NB4 (cell line): Measurements from ENCODE around the gene ETV4.

Experiments
- DNase-seq: peaks from one replicate; pipeline ENCODE4 v3.0.0; 2010; ENCODE audit warnings: low read depth
- H3K4me3 ChIP-seq: one replicate; pipeline ENCODE4 v1.5.1; 2011; ENCODE audit warnings: mild to moderate bottlenecking, low read depth, low read length, moderate library complexity
- MYC ChIP-seq: IDR thresholded peaks from 2 replicates; pipeline ENCODE4 v1.6.1; 2011; ENCODE audit warnings: low read depth, low read length
- POLR2A ChIP-seq: IDR thresholded peaks from 2 replicates; pipeline ENCODE4 v1.6.1; 2011; ENCODE audit warnings: mild to moderate bottlenecking; ENCODE audit not compliant: insufficient read length; ENCODE audit errors: extremely low read depth
- TF ChIP-seq, protein P1 (sequence below): IDR thresholded peaks from one replicate; pipeline ENCODE4 v1.5.1; 2012; ENCODE audit warnings: low read depth, low read length
- TF ChIP-seq, protein P2 (sequence below): IDR thresholded peaks from 2 replicates; pipeline ENCODE4 v1.6.1; 2011; ENCODE audit warnings: low read depth, low read length

ETV4 gene

DNA sequence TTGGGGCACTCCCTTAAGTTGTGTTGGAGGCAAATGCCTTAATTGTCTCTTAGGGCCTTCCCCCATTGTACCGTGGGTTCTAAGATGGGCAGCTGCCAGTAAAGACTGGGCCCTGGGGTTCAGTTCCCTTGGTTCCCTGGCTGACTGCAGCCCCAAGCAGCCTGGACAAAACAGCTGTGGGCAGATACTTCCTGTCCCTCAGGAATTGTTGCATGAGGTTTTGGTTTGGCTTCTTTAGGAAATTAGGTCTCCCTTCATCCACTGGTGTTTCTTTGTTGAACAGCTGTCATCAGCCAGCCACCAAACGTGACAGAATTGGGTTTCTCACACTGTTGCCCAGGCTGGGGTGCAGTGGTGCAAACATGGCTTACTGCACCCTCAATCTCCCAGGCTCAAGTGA lies 42.0 kb upstream of the ETV4 start:
- DNase-seq: no peak
- no peak overlapping the region for H3K4me3 ChIP-seq
- TF ChIP-seq, protein P1, sequence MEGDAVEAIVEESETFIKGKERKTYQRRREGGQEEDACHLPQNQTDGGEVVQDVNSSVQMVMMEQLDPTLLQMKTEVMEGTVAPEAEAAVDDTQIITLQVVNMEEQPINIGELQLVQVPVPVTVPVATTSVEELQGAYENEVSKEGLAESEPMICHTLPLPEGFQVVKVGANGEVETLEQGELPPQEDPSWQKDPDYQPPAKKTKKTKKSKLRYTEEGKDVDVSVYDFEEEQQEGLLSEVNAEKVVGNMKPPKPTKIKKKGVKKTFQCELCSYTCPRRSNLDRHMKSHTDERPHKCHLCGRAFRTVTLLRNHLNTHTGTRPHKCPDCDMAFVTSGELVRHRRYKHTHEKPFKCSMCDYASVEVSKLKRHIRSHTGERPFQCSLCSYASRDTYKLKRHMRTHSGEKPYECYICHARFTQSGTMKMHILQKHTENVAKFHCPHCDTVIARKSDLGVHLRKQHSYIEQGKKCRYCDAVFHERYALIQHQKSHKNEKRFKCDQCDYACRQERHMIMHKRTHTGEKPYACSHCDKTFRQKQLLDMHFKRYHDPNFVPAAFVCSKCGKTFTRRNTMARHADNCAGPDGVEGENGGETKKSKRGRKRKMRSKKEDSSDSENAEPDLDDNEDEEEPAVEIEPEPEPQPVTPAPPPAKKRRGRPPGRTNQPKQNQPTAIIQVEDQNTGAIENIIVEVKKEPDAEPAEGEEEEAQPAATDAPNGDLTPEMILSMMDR: no peak
- TF ChIP-seq MYC (no peak), POLR2A (no peak)
- TF ChIP-seq, protein P2, sequence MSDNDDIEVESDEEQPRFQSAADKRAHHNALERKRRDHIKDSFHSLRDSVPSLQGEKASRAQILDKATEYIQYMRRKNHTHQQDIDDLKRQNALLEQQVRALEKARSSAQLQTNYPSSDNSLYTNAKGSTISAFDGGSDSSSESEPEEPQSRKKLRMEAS: no peak

DNA sequence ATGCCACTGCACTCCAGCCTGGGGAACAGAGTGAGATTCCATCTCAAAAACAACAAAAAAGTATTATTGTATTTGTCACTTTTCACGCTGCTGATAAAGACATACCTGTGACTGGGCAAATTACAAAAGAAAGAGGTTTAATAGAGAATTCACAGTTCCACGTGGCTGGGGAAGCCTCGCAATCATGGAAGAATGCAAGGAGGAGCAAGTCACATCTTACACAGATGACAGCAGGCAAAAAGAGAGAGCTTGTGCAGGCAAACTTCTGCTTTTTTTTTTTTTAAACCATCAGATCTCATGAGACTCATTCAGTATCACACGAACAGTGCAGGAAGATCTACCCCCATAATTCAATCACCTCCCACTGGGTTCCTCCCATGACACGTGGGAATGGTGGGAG lies 41.5 kb upstream of the ETV4 start:
- DNase-seq: no peak
- H3K4me3 ChIP-seq: no peak overlapping the region
- TF ChIP-seq MYC (no peak), POLR2A (no peak)
- TF ChIP-seq, protein P1: no peak
- TF ChIP-seq, protein P2: no peak

DNA sequence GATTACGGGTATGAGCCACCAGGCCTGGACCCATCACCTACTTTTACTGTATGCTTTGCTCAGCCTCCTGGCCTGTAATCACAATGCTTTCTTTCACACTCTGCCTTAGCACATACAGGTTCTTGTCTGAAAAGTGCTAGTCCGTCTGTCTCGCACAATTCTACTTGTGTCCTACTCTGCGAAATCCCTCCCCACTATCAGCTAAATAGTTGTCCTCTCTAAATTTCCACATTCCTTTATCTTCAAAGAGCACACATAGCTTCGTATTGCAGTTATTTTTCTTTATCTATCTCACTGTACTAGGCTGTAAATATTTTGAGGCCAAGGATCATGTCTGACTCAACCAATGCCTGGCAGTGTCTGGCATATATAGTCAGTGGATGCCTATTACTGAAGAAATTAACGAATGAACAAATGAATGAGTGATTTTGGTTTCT lies 38.5 kb upstream of the ETV4 start:
- TF ChIP-seq, protein P2: no peak
- TF ChIP-seq MYC: no peak
- TF ChIP-seq, protein P1: no peak
- TF ChIP-seq POLR2A: no peak
- H3K4me3 ChIP-seq: no peak overlapping the region
- DNase-seq: no peak

DNA sequence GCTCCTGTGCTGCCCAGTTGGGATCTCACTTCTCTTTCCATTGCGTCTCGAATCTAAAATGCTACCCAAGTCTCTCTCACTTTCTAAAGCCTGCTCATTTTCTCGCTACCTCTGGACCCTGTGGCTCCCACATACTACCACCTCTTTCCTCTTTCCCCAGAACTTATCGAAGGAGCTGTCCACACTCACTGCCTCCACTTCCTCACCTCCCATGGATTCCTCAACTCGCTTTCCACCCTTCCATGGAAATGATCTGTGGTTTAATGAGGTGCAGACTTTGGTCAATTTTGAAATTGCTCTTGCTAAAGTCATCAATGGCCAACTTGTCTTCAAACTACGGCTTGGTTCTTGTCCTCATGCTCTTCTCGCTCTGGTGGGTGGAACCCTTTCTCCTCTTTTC lies 37.2 kb upstream of the ETV4 start:
- no peak for DNase-seq

DNA sequence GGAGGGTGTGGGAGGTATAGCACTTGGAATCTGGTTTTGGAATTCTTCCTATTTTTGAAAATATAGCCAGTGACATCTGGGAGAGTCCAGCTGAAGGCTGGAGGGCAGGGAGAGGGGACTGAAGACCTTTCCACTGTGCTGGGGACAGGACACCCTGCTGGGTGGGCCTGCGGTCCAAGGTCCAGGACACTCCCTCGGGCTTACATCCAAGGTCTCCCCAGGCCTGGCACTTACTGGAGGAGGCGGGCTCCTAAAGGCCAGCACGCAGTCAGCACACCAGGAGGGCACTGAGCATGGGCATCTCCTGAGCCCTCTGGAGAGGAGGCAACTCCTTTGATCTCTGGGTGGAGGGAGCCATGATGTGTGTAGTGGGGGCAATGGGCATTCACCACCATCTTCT lies 35.5 kb upstream of the ETV4 start:
- no peak overlapping the region for H3K4me3 ChIP-seq
- TF ChIP-seq, protein P1: no peak
- TF ChIP-seq POLR2A (no peak), MYC (no peak)
- TF ChIP-seq, protein P2: no peak
- DNase-seq: no peak

More for the DNA sequence above, 37.2 kb upstream of the ETV4 start:
- TF ChIP-seq, protein P2: no peak
- TF ChIP-seq POLR2A (no peak), MYC (no peak)
- TF ChIP-seq, protein P1: no peak
- no peak overlapping the region for H3K4me3 ChIP-seq

DNA sequence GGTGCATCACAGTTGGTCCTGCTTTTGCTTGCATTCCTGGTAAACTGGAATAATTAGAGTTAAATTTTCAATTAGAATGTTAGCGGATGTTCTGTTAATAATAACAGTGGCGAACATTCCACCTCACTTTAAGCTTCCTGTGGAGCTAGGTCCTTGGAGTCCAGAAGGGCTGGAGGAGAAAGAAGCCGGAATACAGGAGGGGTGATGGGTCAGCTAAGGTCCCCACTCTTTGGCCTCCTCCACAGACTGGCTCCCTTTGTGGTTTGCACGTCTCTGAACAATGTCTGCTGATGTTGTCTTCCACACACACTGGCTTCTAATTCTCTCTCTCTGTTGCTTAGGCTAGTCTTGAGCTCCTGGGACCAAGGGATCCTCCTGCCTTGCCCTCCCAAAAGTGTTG lies 35.0 kb upstream of the ETV4 start:
- DNase-seq: no peak
- H3K4me3 ChIP-seq: no peak overlapping the region
- TF ChIP-seq POLR2A (no peak), MYC (no peak)
- TF ChIP-seq, protein P2: no peak
- TF ChIP-seq, protein P1: no peak
